ENCODE results near the gene JAG1.

The JAG1 gene

GRCh38 chr20:10668677-10669368 lies 5.0 kb downstream of the JAG1 start:
- H3K9me3 ChIP-seq (ENCODE audit: control insufficient read depth, insufficient read depth, low read length), result no peaks in the 10 kb centered on the region
- H3F3A ChIP-seq (ENCODE audit: control insufficient read depth, insufficient read depth), result 0 out of 2 replicates have a peak, but pooled peaks cover 3% of the 10 kb centered on the region
- no peaks in the 10 kb centered on the region for H3K36me3 ChIP-seq (ENCODE audit: control insufficient read depth, low read length)
- no peaks in the 10 kb centered on the region; the same call in 1 of the 2 replicates for H4K20me1 ChIP-seq (ENCODE audit: control insufficient read depth, insufficient read depth, low read depth, low read length)
- no peak overlapping the region for H3K4me3 ChIP-seq (ENCODE audit: low read length)
- H3K4me2 ChIP-seq (ENCODE audit: low read length), result no peak overlapping the region
- peaks cover 49% of the 10 kb centered on the region for H3K27me3 ChIP-seq (ENCODE audit: control insufficient read depth, low read length)
- peaks cover 36% of the 10 kb centered on the region for H3K4me1 ChIP-seq (ENCODE audit: control insufficient read depth, low read length)
- H3K79me2 ChIP-seq (ENCODE audit: control insufficient read depth, low read length), result no peaks in the 10 kb centered on the region
- no peak for TF ChIP-seq EZH2phosphoT487 (IDR thresholded peaks at IDR 0.05; ENCODE audit: borderline replicate concordance, low read length)
- no peak for TF ChIP-seq CTCF (IDR thresholded peaks at IDR 0.05; ENCODE audit: low read depth, low read length, poor library complexity, severe bottlenecking)
- H3K27ac ChIP-seq (ENCODE audit: low read depth, low read length), result no peak overlapping the region
- H3K9me2 ChIP-seq (replicated peaks; ENCODE audit: control insufficient read depth, low read length), result no peaks in the 10 kb centered on the region

GRCh38 chr20:10667560-10668167 lies 6.1 kb downstream of the JAG1 start:
- Histone ChIP-seq H3K79me2 (ENCODE audit: control insufficient read depth, low read length) (no peaks in the 10 kb centered on the region), H3K4me1 (ENCODE audit: control insufficient read depth, low read length) (peaks cover 30% of the 10 kb centered on the region), H3K9me3 (ENCODE audit: control insufficient read depth, insufficient read depth, low read length) (no peaks in the 10 kb centered on the region), H3K27me3 (ENCODE audit: control insufficient read depth, low read length) (peaks cover 46% of the 10 kb centered on the region), H3K4me2 (ENCODE audit: low read length) (no peak overlapping the region), H3K4me3 (ENCODE audit: low read length) (no peak overlapping the region), H3F3A (ENCODE audit: control insufficient read depth, insufficient read depth) (0 out of 2 replicates have a peak, but pooled peaks cover 3% of the 10 kb centered on the region), H4K20me1 (ENCODE audit: control insufficient read depth, insufficient read depth, low read depth, low read length) (no peaks in the 10 kb centered on the region; the same call in 1 of the 2 replicates), H3K27ac (ENCODE audit: low read depth, low read length) (no peak overlapping the region), H3K9me2 (replicated peaks; ENCODE audit: control insufficient read depth, low read length) (no peaks in the 10 kb centered on the region), H3K36me3 (ENCODE audit: control insufficient read depth, low read length) (no peaks in the 10 kb centered on the region)
- TF ChIP-seq CTCF (IDR thresholded peaks at IDR 0.05; ENCODE audit: low read depth, low read length, poor library complexity, severe bottlenecking) (no peak), EZH2phosphoT487 (IDR thresholded peaks at IDR 0.05; ENCODE audit: borderline replicate concordance, low read length) (no peak)

- no peaks in the 10 kb centered on the region for H3K9me3 ChIP-seq (ENCODE audit: control insufficient read depth, insufficient read depth, low read length)
- peaks cover 46% of the 10 kb centered on the region for H3K27me3 ChIP-seq (ENCODE audit: control insufficient read depth, low read length)
- no peak overlapping the region for H3K4me3 ChIP-seq (ENCODE audit: low read length)
- no peak overlapping the region for H3K4me2 ChIP-seq (ENCODE audit: low read length)
- H3K4me1 ChIP-seq (ENCODE audit: control insufficient read depth, low read length), result peaks cover 24% of the 10 kb centered on the region
- H3K27ac ChIP-seq (ENCODE audit: low read depth, low read length), result no peak overlapping the region
- H3F3A ChIP-seq (ENCODE audit: control insufficient read depth, insufficient read depth), result 0 out of 2 replicates have a peak, but pooled peaks cover 3% of the 10 kb centered on the region
- TF ChIP-seq EZH2phosphoT487 (IDR thresholded peaks at IDR 0.05; ENCODE audit: borderline replicate concordance, low read length) (no peak), CTCF (IDR thresholded peaks at IDR 0.05; ENCODE audit: low read depth, low read length, poor library complexity, severe bottlenecking) (no peak)
- no peaks in the 10 kb centered on the region for H3K36me3 ChIP-seq (ENCODE audit: control insufficient read depth, low read length)
- no peaks in the 10 kb centered on the region for H3K9me2 ChIP-seq (replicated peaks; ENCODE audit: control insufficient read depth, low read length)
- no peaks in the 10 kb centered on the region for H3K79me2 ChIP-seq (ENCODE audit: control insufficient read depth, low read length)
- no peaks in the 10 kb centered on the region for H4K20me1 ChIP-seq (ENCODE audit: control insufficient read depth, insufficient read depth, low read depth, low read length)
Observed at GRCh38 chr20:10667077-10667401, 6.8 kb downstream of the JAG1 start.

Measured in DOHH2 (cell line).